Coronary artery (tissue), 2 donors: ENCODE measurements around the gene CDK5RAP1.

ENCODE experiments used
- DNase-seq: peaks from one replicate; pipeline ENCODE4 v3.0.0-alpha.2; 2017; ENCODE audit warnings: low spot score
- H3K27ac ChIP-seq, 2 donors: fragments of 200-600 bp; sonication (generic); one replicate each; pipeline ENCODE4 v1.5.1; 2016 to 2019
- H3K4me3 ChIP-seq: fragments of 200-600 bp; sonication (generic); 2 replicates; pipeline ENCODE4 v1.5.1; 2016; ENCODE audit warnings: mild to moderate bottlenecking, moderate library complexity
- TF ChIP-seq, protein P1 (sequence below): fragments of 200-600 bp; sonication (generic); IDR thresholded peaks from one replicate; pipeline ENCODE4 v1.5.1; 2019; ENCODE audit warnings: antibody characterized with exemption

Gene CDK5RAP1, protein sequence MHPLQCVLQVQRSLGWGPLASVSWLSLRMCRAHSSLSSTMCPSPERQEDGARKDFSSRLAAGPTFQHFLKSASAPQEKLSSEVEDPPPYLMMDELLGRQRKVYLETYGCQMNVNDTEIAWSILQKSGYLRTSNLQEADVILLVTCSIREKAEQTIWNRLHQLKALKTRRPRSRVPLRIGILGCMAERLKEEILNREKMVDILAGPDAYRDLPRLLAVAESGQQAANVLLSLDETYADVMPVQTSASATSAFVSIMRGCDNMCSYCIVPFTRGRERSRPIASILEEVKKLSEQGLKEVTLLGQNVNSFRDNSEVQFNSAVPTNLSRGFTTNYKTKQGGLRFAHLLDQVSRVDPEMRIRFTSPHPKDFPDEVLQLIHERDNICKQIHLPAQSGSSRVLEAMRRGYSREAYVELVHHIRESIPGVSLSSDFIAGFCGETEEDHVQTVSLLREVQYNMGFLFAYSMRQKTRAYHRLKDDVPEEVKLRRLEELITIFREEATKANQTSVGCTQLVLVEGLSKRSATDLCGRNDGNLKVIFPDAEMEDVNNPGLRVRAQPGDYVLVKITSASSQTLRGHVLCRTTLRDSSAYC

DNA sequence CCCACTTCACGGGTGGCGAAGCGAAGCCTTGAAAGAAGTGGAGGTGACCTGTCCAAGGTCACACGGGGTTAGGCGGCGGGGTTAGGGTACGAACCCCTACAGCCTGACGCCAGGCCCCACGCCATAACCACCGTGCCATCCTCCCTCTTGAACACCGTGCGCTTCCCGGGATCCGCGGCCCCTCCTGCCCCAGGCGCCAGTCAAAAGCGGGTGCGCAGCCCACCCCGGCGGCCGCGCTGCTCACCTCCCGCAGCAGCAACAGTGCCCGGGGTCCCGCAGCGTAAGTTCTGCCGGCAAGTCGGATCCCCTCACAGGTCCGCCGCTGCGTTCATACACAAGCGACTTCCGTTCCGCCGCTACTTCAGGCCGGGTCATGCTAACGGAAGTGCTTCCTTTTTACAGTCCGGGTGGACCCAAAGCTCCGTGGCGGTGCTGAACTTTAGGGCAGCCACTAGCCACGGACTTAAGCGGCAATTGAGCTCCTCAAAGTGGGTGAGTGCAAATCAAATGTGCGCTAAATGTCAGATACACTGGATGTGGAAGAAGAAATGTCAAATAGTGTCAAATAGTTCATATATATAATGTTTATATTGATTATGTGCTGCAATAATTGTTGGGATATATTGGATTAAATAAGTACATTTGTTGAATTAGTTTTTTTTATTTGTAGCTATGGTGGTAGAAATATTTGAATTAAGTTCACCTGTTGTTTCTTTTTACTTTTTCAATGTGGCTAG lies at the start of gene CDK5RAP1:
Gene CDK5RAP1, minus strand, starts transcription at position 336 of the 737 bp plus-strand sequence. CDS start 4,455 bp downstream, outside the sequence.
- H3K27ac ChIP-seq: peak within 1 kb of the TSS; percentile 50 to 82
- H3K4me3 ChIP-seq: peak within 1 kb of the TSS; percentile 90
- peak; percentile 85 for DNase-seq
- TF ChIP-seq, protein P1, sequence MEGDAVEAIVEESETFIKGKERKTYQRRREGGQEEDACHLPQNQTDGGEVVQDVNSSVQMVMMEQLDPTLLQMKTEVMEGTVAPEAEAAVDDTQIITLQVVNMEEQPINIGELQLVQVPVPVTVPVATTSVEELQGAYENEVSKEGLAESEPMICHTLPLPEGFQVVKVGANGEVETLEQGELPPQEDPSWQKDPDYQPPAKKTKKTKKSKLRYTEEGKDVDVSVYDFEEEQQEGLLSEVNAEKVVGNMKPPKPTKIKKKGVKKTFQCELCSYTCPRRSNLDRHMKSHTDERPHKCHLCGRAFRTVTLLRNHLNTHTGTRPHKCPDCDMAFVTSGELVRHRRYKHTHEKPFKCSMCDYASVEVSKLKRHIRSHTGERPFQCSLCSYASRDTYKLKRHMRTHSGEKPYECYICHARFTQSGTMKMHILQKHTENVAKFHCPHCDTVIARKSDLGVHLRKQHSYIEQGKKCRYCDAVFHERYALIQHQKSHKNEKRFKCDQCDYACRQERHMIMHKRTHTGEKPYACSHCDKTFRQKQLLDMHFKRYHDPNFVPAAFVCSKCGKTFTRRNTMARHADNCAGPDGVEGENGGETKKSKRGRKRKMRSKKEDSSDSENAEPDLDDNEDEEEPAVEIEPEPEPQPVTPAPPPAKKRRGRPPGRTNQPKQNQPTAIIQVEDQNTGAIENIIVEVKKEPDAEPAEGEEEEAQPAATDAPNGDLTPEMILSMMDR: no peak

DNA sequence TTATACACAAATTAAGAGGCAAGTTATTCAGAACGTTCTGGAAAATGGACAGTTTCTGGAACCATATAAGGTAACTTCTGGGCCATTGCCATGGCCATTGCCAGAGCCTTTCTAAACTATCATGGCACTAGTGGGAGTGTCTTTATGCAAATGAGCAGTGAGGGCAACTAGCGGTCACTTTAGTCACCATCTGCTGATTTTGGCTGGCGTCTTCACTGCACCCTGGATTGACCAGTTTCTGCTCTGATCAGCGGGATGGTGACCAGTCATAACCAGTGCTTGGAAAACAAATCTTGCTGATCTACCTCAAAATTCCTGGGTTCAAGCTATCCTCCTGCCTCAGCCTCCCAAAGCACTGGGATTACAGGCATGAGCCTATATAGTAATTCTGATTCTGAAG lies 49.5 kb upstream of the CDK5RAP1 start:
- Histone ChIP-seq H3K4me3 (no peak overlapping the region), H3K27ac (no peak overlapping the region)
- TF ChIP-seq, protein P1: no peak
- no peak for DNase-seq

DNA sequence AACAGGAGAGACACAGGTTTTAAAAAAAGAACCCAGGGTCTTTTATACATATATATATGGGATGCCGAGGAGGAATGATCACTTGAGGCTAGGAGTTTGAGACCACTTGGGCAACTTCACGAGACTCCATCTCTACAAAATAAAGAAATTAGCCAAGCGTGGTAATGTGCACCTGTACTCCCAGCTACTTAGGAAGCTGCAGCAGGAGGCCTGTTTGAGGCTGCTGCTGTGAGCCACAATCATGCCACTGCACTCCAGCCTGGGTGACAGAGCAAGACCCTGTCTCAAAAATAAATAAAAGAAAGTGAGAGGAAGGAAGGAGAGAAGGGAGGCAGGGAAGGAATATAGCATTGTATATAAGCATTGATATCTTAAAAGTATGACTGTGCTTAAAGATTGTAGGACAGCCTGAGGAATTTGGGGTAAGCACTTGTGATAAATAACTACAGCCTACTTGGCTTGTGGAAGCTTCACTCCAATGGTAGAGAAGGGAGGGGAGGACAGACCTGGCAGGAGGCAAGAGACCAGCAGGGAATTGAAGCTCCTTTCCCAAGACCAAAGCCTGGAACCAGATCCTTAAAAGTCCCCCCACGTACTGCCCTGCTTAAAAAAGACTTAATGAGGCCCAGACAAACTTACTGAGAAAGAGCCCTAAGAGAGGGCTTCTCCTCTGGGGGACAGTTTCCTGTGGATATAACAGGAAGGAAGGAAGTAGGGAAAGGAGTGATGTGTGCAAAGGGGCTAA lies 44.7 kb upstream of the CDK5RAP1 start:
- H3K27ac ChIP-seq: no peak overlapping the region
- TF ChIP-seq, protein P1: no peak
- H3K4me3 ChIP-seq: no peak overlapping the region
- DNase-seq: no peak

DNA sequence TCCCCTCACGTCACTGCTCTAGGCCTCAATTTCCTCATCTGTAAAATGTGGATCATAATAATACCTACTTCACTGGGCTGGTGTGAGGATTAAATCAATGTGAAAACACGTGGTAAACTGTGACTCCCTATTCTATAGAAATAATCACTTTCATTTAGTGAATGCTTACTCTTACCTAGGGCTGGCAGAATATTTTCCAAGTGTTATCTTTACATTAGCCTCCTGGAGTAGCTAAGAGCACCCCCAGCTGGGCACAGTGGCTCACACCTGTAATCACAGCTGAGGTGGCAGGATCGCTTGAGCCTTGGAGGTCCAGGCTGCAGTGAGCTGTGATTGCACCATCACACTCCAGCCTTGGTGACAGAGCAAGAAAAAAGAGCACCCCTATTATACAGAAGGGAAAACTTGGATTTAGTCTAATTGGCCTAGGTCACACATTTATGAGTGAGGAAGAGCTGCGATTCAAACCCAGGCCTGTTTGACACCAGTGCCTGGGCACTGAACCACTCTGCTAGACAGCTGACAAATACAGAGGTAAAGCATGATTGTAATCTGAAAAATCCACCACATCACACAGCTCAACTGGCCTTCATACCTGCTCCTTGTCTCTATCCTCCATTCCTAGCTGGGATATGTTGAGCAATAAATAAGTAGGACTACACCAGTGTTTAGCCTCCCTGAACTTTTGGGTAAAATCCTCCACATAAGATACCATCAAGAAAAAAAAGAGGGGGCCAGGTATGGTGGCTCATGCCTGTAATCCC lies 43.7 kb upstream of the CDK5RAP1 start:
- TF ChIP-seq, protein P1: no peak
- H3K4me3 ChIP-seq: peak overlapping the region; percentile 82
- peak overlapping the region; percentile 92 for H3K27ac ChIP-seq
- DNase-seq: no peak

DNA sequence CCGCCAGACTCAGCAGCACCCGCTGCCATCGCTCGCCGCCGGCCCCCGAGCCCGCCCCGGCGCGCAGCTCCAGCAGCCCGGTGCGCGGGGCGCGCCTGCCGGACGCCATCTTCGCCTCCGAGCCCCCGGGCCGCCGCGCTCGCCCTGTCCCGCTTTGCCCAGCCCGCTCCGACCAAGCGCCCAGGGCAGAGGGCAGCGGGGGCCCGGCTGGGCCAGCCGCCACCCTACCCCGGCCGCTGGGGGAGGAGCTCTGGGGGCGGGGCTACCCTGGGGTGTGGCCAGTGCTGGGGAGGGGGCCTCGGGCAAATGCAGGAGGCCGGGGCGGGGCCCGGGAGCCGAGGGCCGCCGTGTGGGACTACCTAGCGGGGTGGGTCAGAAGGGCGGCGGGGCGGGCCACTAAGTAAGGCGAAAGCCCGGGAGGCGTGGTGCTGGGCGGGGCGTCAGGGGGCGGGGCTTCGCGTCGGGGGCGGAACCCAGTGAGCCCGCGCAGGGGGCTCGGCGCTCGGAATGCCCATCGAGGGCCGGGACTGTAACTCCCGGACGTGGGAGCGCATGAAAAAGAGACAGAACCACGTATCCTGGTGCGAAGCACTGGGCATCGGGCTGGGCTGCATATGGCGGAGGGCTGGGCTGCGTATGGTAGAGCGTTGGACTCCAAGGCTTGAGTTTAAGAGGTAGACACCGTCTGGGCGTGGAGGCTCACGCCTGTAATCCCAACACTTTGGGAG lies 42.4 kb upstream of the CDK5RAP1 start, which contains the start of gene SNTA1:
Gene SNTA1, minus strand, starts transcription at position 252 of the 728 bp plus-strand sequence. Its CDS starts 143 bp downstream, at position 109.
- DNase-seq: peak; percentile 93
- TF ChIP-seq, protein P1: no peak
- Histone ChIP-seq H3K4me3 (peak within 1 kb of the TSS; percentile 82), H3K27ac (peak within 1 kb of the TSS; percentile 92)
